Vagina (tissue), 2 donors: ENCODE data around the gene ZNF189. TPM values are rescaled to one million over a fixed set of nuclear protein-coding genes. Genes with fewer than 3 reads are reported as not detected.

Source experiments
- DNase-seq, 2 donors: peaks; one replicate each; pipeline ENCODE4 v3.0.0-alpha.2; 2017; ENCODE audit errors: extremely low spot score in 2 of 2
- H3K27ac ChIP-seq: fragments of 200-600 bp; sonication (generic); one replicate; pipeline ENCODE4 v1.5.1; 2019
- H3K27me3 ChIP-seq: fragments of 200-600 bp; sonication (generic); one replicate; pipeline ENCODE4 v1.5.1; 2019
- H3K36me3 ChIP-seq, 2 donors: fragments of 200-600 bp; sonication (generic); one replicate each; pipeline ENCODE4 v1.5.1; 2017 to 2019
- H3K4me1 ChIP-seq: fragments of 200-600 bp; sonication (generic); one replicate; pipeline ENCODE4 v1.5.1; 2019
- H3K4me3 ChIP-seq, 2 donors: fragments of 200-600 bp; sonication (generic); 1 replicate in 1 of 2; 2 replicates in 1 of 2; pipeline ENCODE4 v1.5.1; 2016 to 2019
- H3K9me3 ChIP-seq: fragments of 200-600 bp; sonication (generic); one replicate; pipeline ENCODE4 v1.5.1; 2019
- POLR2A ChIP-seq, 2 donors: fragments of 450-650 bp; IDR thresholded peaks; one replicate each; pipeline ENCODE4 v1.6.1; 2017; ENCODE audit warnings: antibody characterized with exemption in 2 of 2, mild to moderate bottlenecking in 2 of 2, moderate library complexity in 2 of 2
- POLR2AphosphoS5 ChIP-seq, 2 donors: sonication (generic); formaldehyde crosslinking; IDR thresholded peaks; one replicate each; pipeline ENCODE4 v1.9.0; 2017; ENCODE audit warnings: antibody characterized with exemption in 2 of 2, mild to moderate bottlenecking in 2 of 2, low read depth in 1 of 2; ENCODE audit not compliant: insufficient read depth in 1 of 2
- intact Hi-C: fragments of 100-400 bp; cut with DNase I; formaldehyde crosslinking; loops from one replicate; pipeline ENCODE4 v1.15.1; 2023
- total RNA-seq: library from RNA; depleted of rRNA; stranded (reverse); fragments of >200 nt; gene quantifications from one replicate; pipeline ENCODE4 v1.2.3, GENCODE V29; 2016
- TF ChIP-seq, protein P1 (sequence below), 3 experiments: fragments of 450-650 bp in 2 of 3; fragments of 200-600 bp in 1 of 3; sonication (generic) in 1 of 3; IDR thresholded peaks; one replicate each; pipeline ENCODE4 v1.5.1; 2017 to 2019; ENCODE audit warnings: antibody characterized with exemption in 3 of 3, mild to moderate bottlenecking in 2 of 3, moderate library complexity in 2 of 3

ZNF189 gene
- total RNA-seq, 1 donor from 2014 or later = 12.5 TPM

DNA sequence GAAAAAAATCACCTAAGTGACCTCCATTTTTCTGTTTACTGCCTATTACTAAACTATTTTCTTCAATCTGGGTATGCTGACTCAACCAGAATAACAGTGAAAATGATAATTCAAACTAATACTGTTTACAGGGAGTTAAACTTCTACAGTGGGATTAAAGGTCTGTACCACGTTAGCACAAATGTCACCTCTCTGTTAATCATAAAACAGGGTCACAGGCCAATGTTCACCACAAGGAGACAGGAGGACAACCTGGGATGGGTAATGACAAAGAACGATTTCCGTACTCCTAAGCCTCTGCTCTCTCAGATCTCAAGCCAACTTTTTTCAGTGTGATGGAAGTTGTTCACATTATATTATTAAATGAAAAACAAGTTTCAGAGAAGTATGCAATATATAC is 34.6 kb downstream of the ZNF189 start:
- intact Hi-C loops = no loop called here
- H3K4me1 ChIP-seq = no peaks in the 10 kb centered on the region
- DNase-seq = no peak
- no peak overlapping the region for H3K4me3 ChIP-seq
- H3K36me3 ChIP-seq = no peaks in the 10 kb centered on the region
- no peak for TF ChIP-seq POLR2AphosphoS5 (IDR thresholded peaks at IDR 0.05; ENCODE audit: insufficient read depth in 1 of 2, low read depth in 1 of 2)
- TF ChIP-seq, protein P1, sequence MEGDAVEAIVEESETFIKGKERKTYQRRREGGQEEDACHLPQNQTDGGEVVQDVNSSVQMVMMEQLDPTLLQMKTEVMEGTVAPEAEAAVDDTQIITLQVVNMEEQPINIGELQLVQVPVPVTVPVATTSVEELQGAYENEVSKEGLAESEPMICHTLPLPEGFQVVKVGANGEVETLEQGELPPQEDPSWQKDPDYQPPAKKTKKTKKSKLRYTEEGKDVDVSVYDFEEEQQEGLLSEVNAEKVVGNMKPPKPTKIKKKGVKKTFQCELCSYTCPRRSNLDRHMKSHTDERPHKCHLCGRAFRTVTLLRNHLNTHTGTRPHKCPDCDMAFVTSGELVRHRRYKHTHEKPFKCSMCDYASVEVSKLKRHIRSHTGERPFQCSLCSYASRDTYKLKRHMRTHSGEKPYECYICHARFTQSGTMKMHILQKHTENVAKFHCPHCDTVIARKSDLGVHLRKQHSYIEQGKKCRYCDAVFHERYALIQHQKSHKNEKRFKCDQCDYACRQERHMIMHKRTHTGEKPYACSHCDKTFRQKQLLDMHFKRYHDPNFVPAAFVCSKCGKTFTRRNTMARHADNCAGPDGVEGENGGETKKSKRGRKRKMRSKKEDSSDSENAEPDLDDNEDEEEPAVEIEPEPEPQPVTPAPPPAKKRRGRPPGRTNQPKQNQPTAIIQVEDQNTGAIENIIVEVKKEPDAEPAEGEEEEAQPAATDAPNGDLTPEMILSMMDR (IDR thresholded peaks at IDR 0.05) = no peak
- TF ChIP-seq POLR2A (IDR thresholded peaks at IDR 0.05) = no peak
- H3K27ac ChIP-seq = no peak overlapping the region
- no peaks in the 10 kb centered on the region for H3K9me3 ChIP-seq
- H3K27me3 ChIP-seq = no peaks in the 10 kb centered on the region

DNA sequence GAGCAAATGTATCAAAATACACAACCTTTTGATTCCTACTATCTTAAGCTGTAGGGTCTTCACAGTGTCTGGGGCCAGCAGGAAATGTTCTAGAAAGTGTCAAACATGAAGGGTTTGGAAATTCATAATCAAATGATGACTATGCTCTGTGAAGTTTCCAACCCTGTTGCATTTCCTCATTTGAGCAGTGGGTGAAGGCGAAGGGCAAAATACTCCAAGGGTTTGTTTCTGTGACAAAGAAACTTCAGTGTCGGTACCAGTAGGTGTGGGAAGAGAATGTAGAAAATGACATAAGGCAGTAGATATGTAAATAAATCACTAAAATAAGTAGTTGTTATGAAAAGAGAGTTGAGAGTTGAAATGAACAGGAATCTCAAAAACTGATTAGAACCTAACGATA is 36.3 kb downstream of the ZNF189 start:
- intact Hi-C loops = no loop called here
- Histone ChIP-seq H3K4me1 (no peaks in the 10 kb centered on the region), H3K4me3 (no peak overlapping the region), H3K27me3 (no peaks in the 10 kb centered on the region), H3K27ac (no peak overlapping the region), H3K36me3 (no peaks in the 10 kb centered on the region), H3K9me3 (no peaks in the 10 kb centered on the region)
- no peak for TF ChIP-seq POLR2A (IDR thresholded peaks at IDR 0.05)
- TF ChIP-seq, protein P1 (IDR thresholded peaks at IDR 0.05) = no peak
- no peak for DNase-seq

DNA sequence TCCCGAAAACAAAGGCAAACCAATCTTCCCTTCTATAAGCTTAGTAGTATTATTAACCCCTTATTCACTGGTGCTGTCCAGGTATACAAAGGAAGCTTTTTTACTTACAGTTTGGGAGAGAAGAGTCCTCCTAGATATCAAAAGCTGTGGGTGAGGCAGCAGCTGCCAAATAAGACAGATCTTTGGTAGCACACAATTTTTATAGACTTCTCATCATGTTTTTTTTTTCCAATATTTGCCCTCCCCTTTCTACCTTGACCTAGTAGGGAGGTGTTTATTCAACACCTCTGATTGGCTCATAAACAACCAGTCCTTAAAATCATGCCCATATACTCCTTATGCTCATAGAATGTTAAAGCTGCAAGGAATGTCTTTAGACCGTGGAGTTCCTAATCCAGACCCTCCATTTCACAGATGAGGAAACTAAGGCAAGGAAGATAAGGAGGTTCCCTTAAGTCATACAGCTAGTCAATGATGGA is 37.0 kb downstream of the ZNF189 start, which contains the start of gene ALDOB:
Gene ALDOB (minus strand): TSS at position 174 of the 479 bp plus-strand sequence. CDS start 4,887 bp downstream, outside the sequence.
- no peaks in the 10 kb centered on the region for H3K27me3 ChIP-seq
- TF ChIP-seq POLR2A (IDR thresholded peaks at IDR 0.05) (no peak), POLR2AphosphoS5 (IDR thresholded peaks at IDR 0.05; ENCODE audit: insufficient read depth in 1 of 2, low read depth in 1 of 2) (no peak)
- TF ChIP-seq, protein P1 (IDR thresholded peaks at IDR 0.05) = no peak
- no peak within 1 kb of the TSS for H3K4me3 ChIP-seq
- H3K36me3 ChIP-seq = no peaks in the 10 kb centered on the region
- H3K27ac ChIP-seq = no peak within 1 kb of the TSS
- intact Hi-C loops = no loop called here
- H3K4me1 ChIP-seq = no peaks in the 10 kb centered on the region
- H3K9me3 ChIP-seq = no peaks in the 10 kb centered on the region
- DNase-seq = no peak

DNA sequence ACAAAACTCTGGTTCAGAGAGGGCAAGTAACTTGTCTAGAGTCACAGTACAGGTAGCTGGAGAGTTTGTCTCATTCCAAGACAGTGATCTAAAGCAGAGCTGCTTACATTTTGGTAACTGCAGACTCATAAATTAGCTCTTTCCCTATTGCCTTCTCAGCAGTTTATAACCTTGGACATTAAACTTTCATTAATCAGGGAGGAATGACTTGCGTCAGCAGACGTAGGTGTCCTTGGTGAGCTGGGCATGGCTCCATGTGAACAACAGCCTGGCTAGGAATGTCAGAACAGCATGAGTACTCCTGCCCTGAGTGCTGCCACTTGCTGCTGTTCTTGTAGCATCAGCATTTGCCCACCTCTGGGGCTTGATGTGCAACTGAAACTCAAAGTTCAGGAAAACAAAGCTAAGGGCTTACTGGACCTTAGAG is 39.2 kb downstream of the ZNF189 start:
- H3K4me1 ChIP-seq = no peaks in the 10 kb centered on the region
- DNase-seq = no peak
- H3K27ac ChIP-seq = no peak overlapping the region
- intact Hi-C loops = no loop called here
- TF ChIP-seq POLR2A (IDR thresholded peaks at IDR 0.05) (no peak), POLR2AphosphoS5 (IDR thresholded peaks at IDR 0.05; ENCODE audit: insufficient read depth in 1 of 2, low read depth in 1 of 2) (no peak)
- TF ChIP-seq, protein P1 (IDR thresholded peaks at IDR 0.05) = no peak
- H3K27me3 ChIP-seq = no peaks in the 10 kb centered on the region
- no peaks in the 10 kb centered on the region for H3K36me3 ChIP-seq
- H3K4me3 ChIP-seq = no peak overlapping the region
- H3K9me3 ChIP-seq = no peaks in the 10 kb centered on the region

DNA sequence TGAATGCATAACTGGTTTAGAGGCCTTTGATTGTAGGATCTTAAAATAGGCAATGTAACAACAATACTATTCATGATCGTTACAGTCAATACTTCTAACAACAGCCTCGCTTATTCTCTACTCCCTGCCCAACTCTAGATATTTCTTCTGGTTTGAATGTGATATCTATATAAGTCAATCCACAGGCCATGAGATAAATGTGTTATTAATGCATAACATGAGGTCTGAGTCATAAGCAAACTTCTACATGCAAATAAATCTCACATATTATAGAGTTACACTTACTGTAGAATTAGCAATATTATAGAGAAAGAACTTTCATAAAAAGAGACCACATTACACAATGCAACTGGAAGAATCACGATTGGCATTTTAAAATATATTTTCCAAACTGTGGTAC is 39.9 kb downstream of the ZNF189 start:
- Histone ChIP-seq H3K36me3 (no peaks in the 10 kb centered on the region), H3K4me1 (no peaks in the 10 kb centered on the region), H3K9me3 (no peaks in the 10 kb centered on the region), H3K27ac (no peak overlapping the region), H3K27me3 (no peaks in the 10 kb centered on the region), H3K4me3 (no peak overlapping the region)
- intact Hi-C loops = no loop called here
- TF ChIP-seq POLR2AphosphoS5 (IDR thresholded peaks at IDR 0.05; ENCODE audit: insufficient read depth in 1 of 2, low read depth in 1 of 2) (no peak), POLR2A (IDR thresholded peaks at IDR 0.05) (no peak)
- TF ChIP-seq, protein P1 (IDR thresholded peaks at IDR 0.05) = no peak
- DNase-seq = no peak
